Astrocyte of the cerebellum (primary cell): ENCODE measurements around the gene AZU1.
"Not testable (repeated sequence)": the region's sequence is repeated elsewhere in the genome, so short reads cannot be mapped to it uniquely, and the experiment has no call there.

Experiments
- DNase-seq: peaks from one replicate; pipeline ENCODE4 v3.0.0-alpha.2; 2011; ENCODE audit warnings: low read depth
- H3K4me3 ChIP-seq: 2 replicates; pipeline ENCODE4 v1.5.1; 2011; ENCODE audit warnings: mild to moderate bottlenecking, low read depth, low read length, moderate library complexity
- CTCF ChIP-seq: IDR thresholded peaks from 2 replicates; pipeline ENCODE4 v1.5.1; 2012; ENCODE audit warnings: low read length, low read depth, moderate library complexity, mild to moderate bottlenecking; ENCODE audit errors: missing control alignments
- in situ Hi-C: cut with HindIII; loops from 2 replicates; pipeline ENCODE4 v1.10.0; 2017; ENCODE audit warnings: low sequenced_read_pairs

AZU1 gene

GRCh38 chr19:873561-874041 lies 46.0 kb downstream of the AZU1 start:
- in situ Hi-C loops = no loop called here
- H3K4me3 ChIP-seq = no peak overlapping the region
- no peak for TF ChIP-seq CTCF
- DNase-seq = no peak

- in situ Hi-C loops = no loop called here
- no peak for TF ChIP-seq CTCF
- DNase-seq = no peak
- H3K4me3 ChIP-seq = no peak overlapping the region
These were observed 47.7 kb downstream of the AZU1 start for GRCh38 chr19:875265-875879.

- in situ Hi-C loops = no loop called here
- no peak overlapping the region for H3K4me3 ChIP-seq
- no peak for TF ChIP-seq CTCF
- no peak for DNase-seq
These were observed 48.5 kb downstream of the AZU1 start for GRCh38 chr19:876089-876488.

- H3K4me3 ChIP-seq = no peak overlapping the region
- DNase-seq = no peak
- TF ChIP-seq CTCF = no peak
- in situ Hi-C loops = no loop called here
These were observed 49.2 kb downstream of the AZU1 start for GRCh38 chr19:876780-877314.

GRCh38 chr19:877992-878660 lies 50.5 kb downstream of the AZU1 start:
- H3K4me3 ChIP-seq, in situ Hi-C loops, DNase-seq: not testable (repeated sequence)

GRCh38 chr19:878751-879561 lies 51.3 kb downstream of the AZU1 start:
- DNase-seq, in situ Hi-C loops, H3K4me3 ChIP-seq: not testable (repeated sequence)

- in situ Hi-C loops = no loop called here
- no peak for TF ChIP-seq CTCF
- H3K4me3 ChIP-seq = no peak overlapping the region
- DNase-seq = no peak
These were observed 52.2 kb downstream of the AZU1 start for GRCh38 chr19:879711-880438.
